ENCODE data around the gene EIF3D.
"Not testable (repeated sequence)": the region's sequence is repeated elsewhere in the genome, so short reads cannot be mapped to it uniquely, and the experiment has no call there.

EIF3D gene

GRCh38 chr22:36522662-36523061 lies 6.3 kb downstream of the EIF3D start:
- DNase-seq = no peak
- H3K9me3 Mint-ChIP-seq = no peaks in the 10 kb centered on the region
- peaks cover 82% of the 10 kb centered on the region for H3K36me3 Mint-ChIP-seq (ENCODE audit: low read depth)
- TF ChIP-seq, protein P1, sequence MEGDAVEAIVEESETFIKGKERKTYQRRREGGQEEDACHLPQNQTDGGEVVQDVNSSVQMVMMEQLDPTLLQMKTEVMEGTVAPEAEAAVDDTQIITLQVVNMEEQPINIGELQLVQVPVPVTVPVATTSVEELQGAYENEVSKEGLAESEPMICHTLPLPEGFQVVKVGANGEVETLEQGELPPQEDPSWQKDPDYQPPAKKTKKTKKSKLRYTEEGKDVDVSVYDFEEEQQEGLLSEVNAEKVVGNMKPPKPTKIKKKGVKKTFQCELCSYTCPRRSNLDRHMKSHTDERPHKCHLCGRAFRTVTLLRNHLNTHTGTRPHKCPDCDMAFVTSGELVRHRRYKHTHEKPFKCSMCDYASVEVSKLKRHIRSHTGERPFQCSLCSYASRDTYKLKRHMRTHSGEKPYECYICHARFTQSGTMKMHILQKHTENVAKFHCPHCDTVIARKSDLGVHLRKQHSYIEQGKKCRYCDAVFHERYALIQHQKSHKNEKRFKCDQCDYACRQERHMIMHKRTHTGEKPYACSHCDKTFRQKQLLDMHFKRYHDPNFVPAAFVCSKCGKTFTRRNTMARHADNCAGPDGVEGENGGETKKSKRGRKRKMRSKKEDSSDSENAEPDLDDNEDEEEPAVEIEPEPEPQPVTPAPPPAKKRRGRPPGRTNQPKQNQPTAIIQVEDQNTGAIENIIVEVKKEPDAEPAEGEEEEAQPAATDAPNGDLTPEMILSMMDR (IDR thresholded peaks at IDR 0.05) = no peak
- no peaks in the 10 kb centered on the region for H3K27me3 Mint-ChIP-seq (ENCODE audit: low read depth, poor library complexity)
- H3K4me3 Mint-ChIP-seq = no peak overlapping the region
- no peak overlapping the region for H3K27ac Mint-ChIP-seq
- peaks cover 6% of the 10 kb centered on the region for H3K4me1 Mint-ChIP-seq

GRCh38 chr22:36520423-36520822 lies 8.5 kb downstream of the EIF3D start:
- H3K36me3 Mint-ChIP-seq (ENCODE audit: low read depth) = peaks cover 86% of the 10 kb centered on the region
- no peak for DNase-seq
- no peak overlapping the region for H3K27ac Mint-ChIP-seq

GRCh38 chr22:36519906-36520305 lies 9.1 kb downstream of the EIF3D start:
- not testable (repeated sequence) for H3K9me3 Mint-ChIP-seq
- H3K36me3 Mint-ChIP-seq (ENCODE audit: low read depth) = peaks cover 87% of the 10 kb centered on the region

More at GRCh38 chr22:36520423-36520822, 8.5 kb downstream of the EIF3D start:
- Mint-ChIP-seq H3K4me3 (no peak overlapping the region), H3K27me3 (ENCODE audit: low read depth, poor library complexity) (no peaks in the 10 kb centered on the region), H3K9me3 (no peaks in the 10 kb centered on the region), H3K4me1 (no peaks in the 10 kb centered on the region)
- TF ChIP-seq, protein P1 (IDR thresholded peaks at IDR 0.05) = no peak

DNA sequence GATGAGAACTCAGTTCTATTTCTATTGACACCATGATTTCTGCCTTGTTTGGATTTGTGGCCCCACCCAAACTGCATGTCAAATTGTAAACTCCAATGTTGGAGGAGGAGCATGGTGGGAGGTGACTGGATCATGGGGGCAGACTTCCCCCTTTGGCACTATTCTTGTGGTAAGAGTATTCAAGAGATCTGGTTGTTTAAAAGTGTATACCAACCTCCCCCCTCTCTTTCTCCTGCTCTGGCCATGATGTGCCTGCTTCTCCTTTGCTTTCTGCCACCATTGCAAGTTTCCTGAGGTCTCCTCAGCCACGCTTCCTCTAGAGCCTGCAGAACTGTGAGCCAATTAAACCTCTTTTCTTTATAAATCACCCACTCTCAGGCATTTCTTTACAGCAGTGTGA lies 14.2 kb downstream of the EIF3D start:
- no peaks in the 10 kb centered on the region for H3K9me3 Mint-ChIP-seq
- no peak overlapping the region for H3K27ac Mint-ChIP-seq
- no peak for DNase-seq
- H3K4me1 Mint-ChIP-seq = no peaks in the 10 kb centered on the region
- H3K27me3 Mint-ChIP-seq (ENCODE audit: low read depth, poor library complexity) = no peaks in the 10 kb centered on the region
- H3K36me3 Mint-ChIP-seq (ENCODE audit: low read depth) = peaks cover 84% of the 10 kb centered on the region
- no peak overlapping the region for H3K4me3 Mint-ChIP-seq
- TF ChIP-seq, protein P1 (IDR thresholded peaks at IDR 0.05) = no peak

More at GRCh38 chr22:36519906-36520305, 9.1 kb downstream of the EIF3D start:
- DNase-seq; H3K27me3 Mint-ChIP-seq (ENCODE audit: low read depth, poor library complexity); H3K4me3 Mint-ChIP-seq; H3K4me1 Mint-ChIP-seq; H3K27ac Mint-ChIP-seq: not testable (repeated sequence)

DNA sequence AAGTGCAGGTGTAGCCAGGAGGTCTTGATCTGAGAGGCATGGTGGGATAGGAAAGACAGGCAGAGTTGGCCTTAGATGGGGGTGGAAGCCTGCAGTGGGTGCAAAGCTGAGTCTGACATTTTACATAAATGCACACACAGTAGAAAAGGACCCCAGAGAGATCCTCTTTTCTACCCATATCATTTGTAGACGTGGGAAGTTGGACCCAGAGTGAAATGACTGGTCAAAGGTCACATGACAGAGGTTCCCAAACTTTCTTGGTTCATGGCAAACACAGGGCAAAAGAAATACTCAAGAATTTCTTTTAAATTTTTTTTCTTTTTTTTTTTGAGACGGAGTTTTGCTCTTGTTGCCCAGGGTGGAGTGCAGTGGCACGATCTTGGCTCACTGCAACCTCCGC lies 16.0 kb downstream of the EIF3D start:
- Mint-ChIP-seq H3K36me3 (ENCODE audit: low read depth) (peaks cover 76% of the 10 kb centered on the region), H3K9me3 (no peaks in the 10 kb centered on the region), H3K4me3 (no peak overlapping the region), H3K27me3 (ENCODE audit: low read depth, poor library complexity) (peaks cover 4% of the 10 kb centered on the region), H3K4me1 (no peaks in the 10 kb centered on the region), H3K27ac (no peak overlapping the region)
- TF ChIP-seq, protein P1 (IDR thresholded peaks at IDR 0.05) = no peak
- no peak for DNase-seq

DNA sequence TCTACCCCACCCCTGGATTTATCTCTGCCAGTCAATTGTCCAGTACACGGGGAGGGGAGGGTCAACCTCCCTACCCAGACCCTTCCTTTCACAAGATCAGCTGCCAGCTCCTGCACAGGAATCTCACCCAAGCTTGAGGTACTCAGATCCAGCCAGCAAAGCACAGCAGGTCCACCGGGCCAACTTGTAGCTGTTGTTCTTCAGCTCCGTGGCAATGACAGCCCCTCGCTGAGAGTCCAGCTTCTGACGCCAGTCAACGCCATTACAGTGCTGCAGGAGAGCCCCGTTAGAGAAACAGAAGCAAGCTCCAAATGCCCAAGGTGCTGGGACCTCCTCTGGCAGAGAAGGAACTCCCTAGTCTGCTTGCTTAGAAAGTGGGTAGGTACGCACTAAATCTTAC lies 16.6 kb downstream of the EIF3D start:
- Mint-ChIP-seq H3K36me3 (ENCODE audit: low read depth) (peaks cover 69% of the 10 kb centered on the region), H3K9me3 (peaks cover 3% of the 10 kb centered on the region), H3K4me1 (peaks cover 3% of the 10 kb centered on the region), H3K27ac (no peak overlapping the region), H3K4me3 (no peak overlapping the region), H3K27me3 (ENCODE audit: low read depth, poor library complexity) (peaks cover 7% of the 10 kb centered on the region)
- TF ChIP-seq, protein P1 (IDR thresholded peaks at IDR 0.05) = no peak
- no peak for DNase-seq
